ENCODE measurements around the gene SDE2.
"Not testable (repeated sequence)": the region's sequence is repeated elsewhere in the genome, so short reads cannot be mapped to it uniquely, and the experiment has no call there.

SDE2 gene

DNA sequence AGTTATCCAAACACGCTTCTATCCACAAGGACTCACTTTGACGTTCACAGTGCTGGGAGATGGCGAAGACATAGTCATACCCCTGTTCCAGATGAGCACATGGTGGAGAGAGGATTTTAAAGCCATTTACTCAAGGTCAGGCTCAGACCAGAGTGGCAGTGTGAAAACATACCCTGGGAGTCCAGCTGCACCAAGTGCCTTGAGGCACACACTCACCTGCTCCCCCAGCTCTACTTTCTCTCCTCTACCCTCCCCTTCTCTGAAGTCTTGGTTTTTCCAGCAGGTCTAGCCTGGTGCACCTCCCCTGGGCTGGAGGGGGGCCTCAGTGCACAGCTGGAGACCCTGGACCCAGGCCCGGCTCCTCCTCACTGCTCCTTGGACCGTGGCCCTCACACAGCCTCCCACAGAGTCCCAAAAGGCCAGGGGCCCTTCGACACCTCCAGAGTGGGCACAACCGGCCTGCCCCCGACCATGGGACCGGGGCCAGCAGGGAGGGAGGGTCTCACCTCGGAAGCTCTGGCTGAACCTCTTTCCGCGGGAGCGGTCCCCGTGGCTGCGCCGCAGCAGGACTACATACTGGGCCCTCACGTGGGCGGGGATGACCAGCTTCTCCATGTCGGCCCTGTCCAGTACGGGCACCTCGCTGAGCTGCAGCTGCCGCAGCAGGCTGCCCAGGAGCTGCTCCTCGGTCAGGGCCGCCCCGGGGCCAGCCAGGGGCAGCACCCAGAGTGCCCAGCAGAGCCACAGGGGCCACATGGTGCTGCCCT is 58.6 kb downstream of the SDE2 start:
- DNase-seq = no peak

GRCh38 chr1:225939939-225940310 is 59.2 kb downstream of the SDE2 start:
- not testable (repeated sequence) for DNase-seq

GRCh38 chr1:225939097-225939938 is 59.8 kb downstream of the SDE2 start:
- not testable (repeated sequence) for DNase-seq

DNA sequence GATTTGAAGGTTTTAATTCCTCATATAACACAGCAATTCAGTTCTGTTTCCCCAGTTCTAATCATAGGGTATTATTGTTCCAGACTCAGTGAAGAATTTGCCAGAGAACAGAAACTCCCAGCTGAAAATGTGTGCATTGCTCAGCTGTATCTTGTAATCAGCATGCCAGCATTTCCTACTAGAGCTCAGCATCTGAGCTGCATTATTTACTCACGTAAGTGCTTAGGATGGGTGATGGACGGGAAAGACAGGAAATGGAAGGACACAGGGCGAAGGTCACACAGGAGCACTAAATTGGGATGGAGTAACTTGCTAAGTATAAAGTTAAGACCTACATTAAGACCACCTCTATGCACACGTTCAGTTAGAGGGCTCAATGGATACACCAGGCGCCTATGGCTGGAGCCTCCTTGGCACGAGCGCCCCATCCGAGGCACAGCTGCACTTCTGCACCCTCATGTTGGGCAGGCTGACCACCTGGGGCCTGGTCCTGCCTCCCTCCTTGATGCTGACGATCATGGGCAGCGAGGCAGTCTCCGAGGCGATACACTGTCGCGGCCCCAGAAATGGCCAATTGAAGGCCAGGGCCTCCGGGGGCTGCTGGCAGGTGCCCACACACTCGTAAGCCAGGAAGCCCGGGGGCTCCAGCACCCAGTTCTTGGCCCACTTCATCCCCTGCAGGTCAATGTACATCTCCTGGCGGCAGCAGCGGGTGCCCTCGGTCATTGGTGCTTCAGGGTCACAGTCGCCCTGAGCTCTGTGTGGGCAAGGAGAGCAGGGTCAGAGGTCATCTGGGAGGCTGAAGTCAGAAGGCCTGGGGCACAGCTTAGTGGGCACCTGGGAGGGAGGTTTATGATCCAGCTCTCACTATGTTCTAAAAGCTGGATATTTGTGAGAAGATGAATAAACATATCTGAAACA is 61.8 kb downstream of the SDE2 start:
- DNase-seq = no peak

- DNase-seq = no peak
These were observed 62.6 kb downstream of the SDE2 start for GRCh38 chr1:225936523-225936922.

DNA sequence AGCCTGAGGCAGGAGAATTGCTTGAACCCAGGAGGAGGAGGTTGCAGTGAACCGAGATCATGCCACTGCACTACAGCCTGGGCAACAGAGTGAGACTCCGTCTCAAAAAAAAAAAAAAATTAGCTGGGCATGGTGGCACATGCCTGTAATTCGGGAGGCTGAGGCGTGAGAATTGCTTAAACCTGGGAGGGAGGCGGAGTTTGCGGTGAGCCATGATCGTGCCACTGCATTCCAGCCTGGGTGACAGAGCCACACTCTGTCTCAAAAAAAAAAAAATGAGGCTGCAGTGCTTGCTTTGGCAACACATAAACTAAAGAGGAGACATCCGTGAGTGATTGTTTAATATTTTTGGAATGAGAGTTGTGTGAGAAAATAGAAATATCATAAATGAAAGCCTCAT is 63.1 kb downstream of the SDE2 start:
- not testable (repeated sequence) for DNase-seq

DNA sequence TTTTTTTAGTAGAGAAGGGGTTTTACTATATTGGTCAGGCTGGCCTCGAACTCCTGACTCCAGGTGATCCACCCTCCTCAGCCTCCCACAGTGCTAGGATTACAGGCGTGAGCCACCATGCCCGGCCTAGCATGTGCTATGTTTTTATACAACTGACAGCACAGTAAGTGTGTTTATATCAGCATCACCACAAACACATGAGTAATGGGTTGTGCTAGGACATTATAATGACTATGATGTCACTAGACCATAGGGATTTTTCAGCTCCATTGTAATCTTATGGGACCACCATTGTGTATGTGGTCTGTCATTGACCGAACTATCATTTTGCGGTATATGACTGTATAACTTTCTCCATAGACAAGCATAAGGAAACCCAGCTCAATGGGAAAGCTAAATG is 64.4 kb downstream of the SDE2 start:
- DNase-seq = no peak

DNA sequence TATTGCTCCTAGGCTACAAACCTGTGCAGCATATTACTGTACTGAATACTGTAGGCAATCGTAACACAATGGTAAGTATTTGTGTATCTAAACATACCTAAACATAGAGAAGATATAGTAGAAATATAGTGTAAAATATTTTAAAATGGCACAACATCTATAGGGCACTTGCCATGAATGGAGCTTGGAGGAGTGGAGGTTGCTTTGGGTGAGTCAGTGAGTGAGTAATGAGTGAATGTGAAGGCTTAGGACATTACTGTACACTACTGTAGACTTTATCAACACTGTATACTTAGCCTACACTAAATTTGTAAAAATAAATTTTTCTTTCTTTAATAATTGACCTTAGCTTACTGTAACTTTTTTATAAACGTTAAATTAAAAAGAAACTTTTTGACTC is 66.1 kb downstream of the SDE2 start:
- no peak for DNase-seq

Data from NCI-H187 treated with DMSO at 0.1 percent for 48 hours (cell line).